ENCODE data around the gene KLF15. TPM values are rescaled to one million over a fixed set of nuclear protein-coding genes. Genes with fewer than 3 reads are reported as not detected.

KLF15 gene
- total and polyA plus RNA-seq, 2 of the 8 experiments (the other 6 are each of a cell fraction or from before 2014, with no cell fraction given), result 15.7 to 19.5 TPM

GRCh38 chr3:126344380-126345041 lies 12.7 kb downstream of the KLF15 start (continued):
- no peak for TF ChIP-seq POU5F1 (IDR thresholded peaks at IDR 0.05; ENCODE audit: low read depth, low read length)
- no peak for TF ChIP-seq EP300 (IDR thresholded peaks at IDR 0.05; ENCODE audit: borderline replicate concordance in 1 of 2, low read depth in 2 of 2, low read length in 2 of 2)
- no peak for TF ChIP-seq SIX5 (IDR thresholded peaks at IDR 0.05; ENCODE audit: low read depth, low read length)
- no peak for TF ChIP-seq EGR1 (IDR thresholded peaks at IDR 0.05; ENCODE audit: borderline replicate concordance, low read depth, low read length)
- TF ChIP-seq BACH1 (IDR thresholded peaks at IDR 0.05; ENCODE audit: low read length), result no peak
- no peak for TF ChIP-seq RXRA (IDR thresholded peaks at IDR 0.05; ENCODE audit: insufficient read depth, low read depth, low read length)

Measured in H1 (cell line).